GM23338 (cell line): Measurements from ENCODE around the gene LATS2.
"Not testable (repeated sequence)": the region's sequence is repeated elsewhere in the genome, so short reads cannot be mapped to it uniquely, and the experiment has no call there.

Experiments
- CREB1 ChIP-seq: fragments of 250-450 bp; sonication (Bioruptor Pico); IDR thresholded peaks from 2 replicates; pipeline ENCODE4 v1.5.0; 2020; ENCODE audit warnings: low read depth, mild to moderate bottlenecking, moderate library complexity
- CTCF ChIP-seq, 2 experiments: fragments of 200-600 bp in 1 of 2; sonication (generic) in 1 of 2; conservative IDR thresholded peaks; 2 replicates each; pipeline versions ENCODE4 v1.5.1 to v1.6.1; 2016 to 2017; ENCODE audit warnings: antibody characterized with exemption in 2 of 2, low read depth in 2 of 2, mild to moderate bottlenecking in 2 of 2, moderate library complexity in 1 of 2
- ETS1 ChIP-seq: IDR thresholded peaks from 2 replicates; pipeline ENCODE4 v1.6.1; 2016; ENCODE audit warnings: antibody characterized with exemption
- EZH2 ChIP-seq: fragments of 200-600 bp; sonication (generic); IDR thresholded peaks from one replicate; pipeline ENCODE4 v1.8.0; 2017; ENCODE audit warnings: antibody characterized with exemption, mild to moderate bottlenecking, low read depth; ENCODE audit not compliant: unreplicated experiment
- EZH2phosphoT487 ChIP-seq: fragments of 200-600 bp; sonication (generic); IDR thresholded peaks from one replicate; pipeline ENCODE4 v1.8.1; 2018; ENCODE audit warnings: antibody characterized with exemption; ENCODE audit not compliant: unreplicated experiment
- JUNB ChIP-seq: IDR thresholded peaks from one replicate; pipeline ENCODE4 v1.6.1; 2016; ENCODE audit warnings: antibody characterized with exemption; ENCODE audit not compliant: unreplicated experiment
- NANOG ChIP-seq: IDR thresholded peaks from 2 replicates; pipeline ENCODE4 v1.6.1; 2016; ENCODE audit warnings: antibody characterized with exemption, borderline replicate concordance
- POLR2AphosphoS5 ChIP-seq: IDR thresholded peaks from 2 replicates; pipeline ENCODE4 v1.6.1; 2016; ENCODE audit warnings: antibody characterized with exemption, low read depth
- REST ChIP-seq: IDR thresholded peaks from one replicate; pipeline ENCODE4 v1.6.1; 2018; ENCODE audit warnings: antibody characterized with exemption; ENCODE audit not compliant: unreplicated experiment
- STAT1 ChIP-seq: IDR thresholded peaks from one replicate; pipeline ENCODE4 v1.6.1; 2016; ENCODE audit warnings: antibody characterized with exemption; ENCODE audit not compliant: unreplicated experiment
- ZNF114 ChIP-seq: fragments of 250-450 bp; sonication (Bioruptor Pico); IDR thresholded peaks from 2 replicates; pipeline ENCODE4 v1.5.0; 2020; ENCODE audit warnings: mild to moderate bottlenecking, moderate library complexity
- ZNF331 ChIP-seq: fragments of 250-450 bp; sonication (Bioruptor Pico); IDR thresholded peaks from 2 replicates; pipeline ENCODE4 v1.5.0; 2020; ENCODE audit warnings: low read depth, mild to moderate bottlenecking, moderate library complexity
- ZNF462 ChIP-seq: fragments of 250-450 bp; sonication (Bioruptor Pico); IDR thresholded peaks from 2 replicates; pipeline ENCODE4 v1.5.0; 2020; ENCODE audit warnings: mild to moderate bottlenecking, moderate library complexity

- TF ChIP-seq CTCF (conservative IDR thresholded peaks at IDR 0.05; ENCODE audit: low read depth in 2 of 2); REST; EZH2phosphoT487; CREB1; EZH2; ZNF331 (CRISPR knock-in tag); POLR2AphosphoS5; ETS1; STAT1; ZNF114 (CRISPR knock-in tag); JUNB; NANOG; ZNF462 (CRISPR knock-in tag): not testable (repeated sequence)
These were observed 136.0 kb downstream of the LATS2 start for GRCh38 chr13:20925395-20925790.
